HepG2 (cell line): Measurements from ENCODE around the gene AARS1. TPM values are rescaled to one million over a fixed set of nuclear protein-coding genes. Genes with fewer than 3 reads are reported as not detected.

ENCODE experiments used
- ATAC-seq: fragments of 200-7000 bp; cut with Tn5 transposase; 3 replicates; pipeline ENCODE4 v1.9.1; 2020; ENCODE audit warnings: mild to moderate bottlenecking, moderate library complexity
- BruUV-seq: library from RNA; stranded (reverse); fragments of 400-500 nt; replicated peaks from 2 replicates; lab custom pipeline; 2021; lab: Mats Ljungman, UMichigan
- CTCF ChIA-PET: fragments of 300-600 bp; formaldehyde crosslinking; extraction: SDS; loops from one replicate; lab custom pipeline; 2021; ENCODE audit warnings: low total read pairs, inconsistent platforms, low intra/inter-chr PET ratio; lab: Yijun Ruan, JAX
- POLR2A ChIA-PET: fragments of 350-600 bp; sonication (Branson Sonifier 250); formaldehyde crosslinking; loops from one replicate; lab custom pipeline; 2020; ENCODE audit warnings: antibody characterized with exemption, inconsistent platforms; lab: Yijun Ruan, JAX
- DNase-seq: peaks from one replicate; pipeline ENCODE4 v3.0.0-alpha.2; 2015; ENCODE audit warnings: low spot score
- FAIRE-seq: peaks from 3 replicates; lab custom pipeline; 2011; peaks lifted over from hg19 to GRCh38; lab: Jason Lieb, UNC
- H2AFZ ChIP-seq: one replicate; pipeline ENCODE4 v1.6.1; 2011; ENCODE audit warnings: low read length, inconsistent platforms
- H3K27ac ChIP-seq: fragments of 300-600 bp; 3 replicates; pipeline ENCODE4 v1.8.0; 2011; ENCODE audit warnings: mixed run types, mild to moderate bottlenecking, mixed read lengths, low read length, inconsistent platforms; ENCODE audit not compliant: insufficient read depth; ENCODE audit errors: extremely low read length
- H3K27me3 ChIP-seq, 2 experiments: fragments of 200-600 bp in 1 of 2; 2 replicates in 1 of 2; 3 replicates in 1 of 2; pipeline versions ENCODE4 v1.6.0 to v1.8.0; 2011; ENCODE audit warnings: low read length in 2 of 2, mild to moderate bottlenecking in 2 of 2, moderate library complexity in 2 of 2, inconsistent platforms in 1 of 2; ENCODE audit not compliant: insufficient read depth in 2 of 2, control insufficient read depth in 1 of 2
- H3K36me3 ChIP-seq, 2 experiments: fragments of 200-600 bp in 1 of 2; replicated peaks in 1 of 2; 2 replicates in 1 of 2; 3 replicates in 1 of 2; pipeline versions ENCODE4 v1.5.1 to v1.8.0; 2011; ENCODE audit warnings: low read length in 2 of 2, inconsistent platforms in 1 of 2; ENCODE audit not compliant: insufficient read depth in 2 of 2, control insufficient read depth in 1 of 2
- H3K4me1 ChIP-seq: 2 replicates; pipeline ENCODE4 v1.5.1; 2012; ENCODE audit warnings: low read length, inconsistent platforms; ENCODE audit not compliant: insufficient read depth
- H3K4me2 ChIP-seq: 2 replicates; pipeline ENCODE4 v1.6.0; 2011; ENCODE audit warnings: low read depth, low read length, inconsistent platforms
- H3K4me3 ChIP-seq, 3 experiments: fragments of 200-600 bp in 1 of 3; sonication (generic), shearing (Covaris generic) in 1 of 3; replicated peaks in 1 of 3; 2 replicates each; pipeline ENCODE4 v1.5.1; 2011 to 2016; ENCODE audit warnings: low read length in 3 of 3, inconsistent platforms in 2 of 3, low read depth in 2 of 3, mild to moderate bottlenecking in 2 of 3, control low read depth in 1 of 3, mixed read lengths in 1 of 3; ENCODE audit not compliant: insufficient read depth in 1 of 3
- H3K79me2 ChIP-seq: one replicate; pipeline ENCODE4 v1.6.1; 2011; ENCODE audit warnings: low read length, inconsistent platforms; ENCODE audit not compliant: insufficient read depth
- H3K9ac ChIP-seq: 2 replicates; pipeline ENCODE4 v1.6.0; 2011; ENCODE audit warnings: mild to moderate bottlenecking, low read depth, low read length, inconsistent platforms; ENCODE audit not compliant: insufficient read depth
- H3K9me3 ChIP-seq: 2 replicates; pipeline ENCODE4 v1.5.1; 2012; ENCODE audit warnings: mild to moderate bottlenecking, low read length
- H4K20me1 ChIP-seq: 2 replicates; pipeline ENCODE4 v1.6.0; 2011; ENCODE audit warnings: inconsistent platforms, mild to moderate bottlenecking, low read length, moderate library complexity; ENCODE audit not compliant: insufficient read depth
- ELF3 ChIP-seq: IDR thresholded peaks from 2 replicates; pipeline ENCODE4 v1.6.1; 2016; ENCODE audit warnings: missing genetic modification reagents, missing compliant biosample characterization
- GATAD1 ChIP-seq: IDR thresholded peaks from 2 replicates; pipeline ENCODE4 v1.6.1; 2016; ENCODE audit warnings: missing genetic modification reagents, missing compliant biosample characterization
- HOXA9 ChIP-seq: sonication (generic); formaldehyde crosslinking; IDR thresholded peaks from 2 replicates; pipeline ENCODE4 v1.8.1; 2022; ENCODE audit warnings: missing genetic modification reagents, mild to moderate bottlenecking, moderate library complexity, borderline replicate concordance
- KLF6 ChIP-seq: IDR thresholded peaks from 2 replicates; pipeline ENCODE4 v1.8.0; 2016; ENCODE audit warnings: missing biosample characterization, missing genetic modification reagents
- MTA1 ChIP-seq: sonication (generic); formaldehyde crosslinking; IDR thresholded peaks from 2 replicates; pipeline ENCODE4 v1.4.0; 2020; ENCODE audit warnings: missing genetic modification reagents, mild to moderate bottlenecking, borderline replicate concordance
- PPARG ChIP-seq: conservative IDR thresholded peaks from 2 replicates; pipeline ENCODE4 v1.6.1; 2016; ENCODE audit warnings: missing biosample characterization, missing genetic modification reagents
- PRDM15 ChIP-seq: sonication (generic); formaldehyde crosslinking; IDR thresholded peaks from 2 replicates; pipeline ENCODE4 v1.4.0; 2020; ENCODE audit warnings: missing genetic modification reagents
- RAD21 ChIP-seq: fragments of 450-650 bp; formaldehyde crosslinking; IDR thresholded peaks from 2 replicates; pipeline ENCODE4 v1.5.0; 2020; ENCODE audit warnings: mild to moderate bottlenecking
- ZNF431 ChIP-seq: sonication (generic); formaldehyde crosslinking; IDR thresholded peaks from 2 replicates; pipeline ENCODE4 v1.9.0; 2022; ENCODE audit warnings: missing genetic modification reagents, low read depth, mild to moderate bottlenecking, borderline replicate concordance
- WGBS: methylation state at CpG from one replicate; pipeline ENCODE4 v1.1.6; 2017; ENCODE audit warnings: low lambda C conversion rate; 5-methylcytosine and 5-hydroxymethylcytosine counted together
- in situ Hi-C: cut with HindIII; loops from 2 replicates; pipeline ENCODE4 v1.10.0; 2017; ENCODE audit warnings: low pct_unique_long_range_greater_than_20kb; ENCODE audit not compliant: extremely low pct_ligation_motif_present
- intact Hi-C: fragments of 100-400 bp; cut with micrococcal nuclease; formaldehyde crosslinking; loops from one replicate; pipeline ENCODE4 v1.10.0; 2022; ENCODE audit not compliant: unreplicated experiment
- polyA plus RNA-seq, 8 experiments: library from polyadenylated mRNA; depleted of rRNA in 3 of 8; stranded (reverse) in 7 of 8; unstranded in 1 of 8; fragments of >200 nt; fragmentation: Illumina TruSeq in 4 of 8; extraction: Trizol in 4 of 8; gene quantifications; 2 replicates each; pipeline versions ENCODE4 v1.2.1 to v1.2.3, GENCODE V29; 2011 to 2016; ENCODE audit warnings: low read depth in 4 of 8, missing spikeins in 1 of 8, mixed read lengths in 1 of 8; ENCODE audit not compliant: insufficient read depth in 1 of 8
- total RNA-seq, 5 experiments: library from RNA; depleted of rRNA; stranded (reverse); fragments of >200 nt; fragmentation: Illumina TruSeq; extraction: Trizol; gene quantifications; 2 replicates each; pipeline ENCODE4 v1.2.3, GENCODE V29; 2016; ENCODE audit warnings: low read depth in 1 of 5
- TF ChIP-seq, protein P1 (sequence below): sonication (generic); formaldehyde crosslinking; IDR thresholded peaks from 2 replicates; pipeline ENCODE4 v1.5.0; 2020; ENCODE audit warnings: mild to moderate bottlenecking, missing genetic modification reagents, borderline replicate concordance

AARS1 gene
- total and polyA plus RNA-seq, 2 of the 13 experiments (the other 11 are each of a cell fraction or from before 2014, with no cell fraction given) = 107 to 132 TPM

GRCh38 chr16:70252355-70252988, 36.8 kb downstream of the AARS1 start:
- no peaks in the 10 kb centered on the region for H3K27me3 ChIP-seq
- peaks cover 36 to 52% of the 10 kb centered on the region in 2 experiments for H3K36me3 ChIP-seq
- no peak overlapping the region for H3K4me3 ChIP-seq
- peaks cover 19% of the 10 kb centered on the region for H3K79me2 ChIP-seq
- no peak for FAIRE-seq
- CTCF ChIA-PET = interaction anchor here (1.3 to 1.4 kb wide), 2 partner anchors 15 to 87 kb away, joined by 4 to 5 read pairs; no protein-coding TSS in a partner anchor
- no TSS peak for BruUV-seq
- POLR2A ChIA-PET = interaction anchor here (0.7 to 2.5 kb wide), 11 partner anchors 10 to 128 kb away, joined by 3 to 33 read pairs (median 4); partner anchors contain the start of genes AARS1 and DDX19A
- in situ Hi-C loops = loop anchor here (10.0 kb wide), 1 partner anchor 88 kb away; no protein-coding TSS in a partner anchor
- intact Hi-C loops = loop anchor here (5.0 kb wide), 1 partner anchor 100 kb away; no protein-coding TSS in a partner anchor
- peak; percentile 36 for ATAC-seq
- H4K20me1 ChIP-seq = peaks cover 24% of the 10 kb centered on the region
- WGBS = 88% methylated on average over 21 of the region's 21 CpGs
- H3K4me1 ChIP-seq = peaks cover 49% of the 10 kb centered on the region
- H3K4me2 ChIP-seq = no peak overlapping the region
- no peak overlapping the region for H3K9ac ChIP-seq
- no peak for DNase-seq
- no peak overlapping the region for H2AFZ ChIP-seq
- H3K9me3 ChIP-seq = no peaks in the 10 kb centered on the region
- H3K27ac ChIP-seq = no peak overlapping the region
- TF ChIP-seq RAD21 (CRISPR knock-in tag) (peak; percentile 62), PRDM15 (CRISPR knock-in tag) (no peak), PPARG (no peak), HOXA9 (CRISPR knock-in tag) (no peak), ZNF431 (CRISPR knock-in tag) (no peak), ELF3 (CRISPR knock-in tag) (peak; percentile 27; the same call in 1 of the 2 replicates), GATAD1 (0 out of 2 replicates have a peak, but pooled peaks have one; percentile 26), MTA1 (0 out of 2 replicates have a peak, but pooled peaks have one; percentile 35), KLF6 (CRISPR knock-in tag) (no peak)
- TF ChIP-seq, protein P1, sequence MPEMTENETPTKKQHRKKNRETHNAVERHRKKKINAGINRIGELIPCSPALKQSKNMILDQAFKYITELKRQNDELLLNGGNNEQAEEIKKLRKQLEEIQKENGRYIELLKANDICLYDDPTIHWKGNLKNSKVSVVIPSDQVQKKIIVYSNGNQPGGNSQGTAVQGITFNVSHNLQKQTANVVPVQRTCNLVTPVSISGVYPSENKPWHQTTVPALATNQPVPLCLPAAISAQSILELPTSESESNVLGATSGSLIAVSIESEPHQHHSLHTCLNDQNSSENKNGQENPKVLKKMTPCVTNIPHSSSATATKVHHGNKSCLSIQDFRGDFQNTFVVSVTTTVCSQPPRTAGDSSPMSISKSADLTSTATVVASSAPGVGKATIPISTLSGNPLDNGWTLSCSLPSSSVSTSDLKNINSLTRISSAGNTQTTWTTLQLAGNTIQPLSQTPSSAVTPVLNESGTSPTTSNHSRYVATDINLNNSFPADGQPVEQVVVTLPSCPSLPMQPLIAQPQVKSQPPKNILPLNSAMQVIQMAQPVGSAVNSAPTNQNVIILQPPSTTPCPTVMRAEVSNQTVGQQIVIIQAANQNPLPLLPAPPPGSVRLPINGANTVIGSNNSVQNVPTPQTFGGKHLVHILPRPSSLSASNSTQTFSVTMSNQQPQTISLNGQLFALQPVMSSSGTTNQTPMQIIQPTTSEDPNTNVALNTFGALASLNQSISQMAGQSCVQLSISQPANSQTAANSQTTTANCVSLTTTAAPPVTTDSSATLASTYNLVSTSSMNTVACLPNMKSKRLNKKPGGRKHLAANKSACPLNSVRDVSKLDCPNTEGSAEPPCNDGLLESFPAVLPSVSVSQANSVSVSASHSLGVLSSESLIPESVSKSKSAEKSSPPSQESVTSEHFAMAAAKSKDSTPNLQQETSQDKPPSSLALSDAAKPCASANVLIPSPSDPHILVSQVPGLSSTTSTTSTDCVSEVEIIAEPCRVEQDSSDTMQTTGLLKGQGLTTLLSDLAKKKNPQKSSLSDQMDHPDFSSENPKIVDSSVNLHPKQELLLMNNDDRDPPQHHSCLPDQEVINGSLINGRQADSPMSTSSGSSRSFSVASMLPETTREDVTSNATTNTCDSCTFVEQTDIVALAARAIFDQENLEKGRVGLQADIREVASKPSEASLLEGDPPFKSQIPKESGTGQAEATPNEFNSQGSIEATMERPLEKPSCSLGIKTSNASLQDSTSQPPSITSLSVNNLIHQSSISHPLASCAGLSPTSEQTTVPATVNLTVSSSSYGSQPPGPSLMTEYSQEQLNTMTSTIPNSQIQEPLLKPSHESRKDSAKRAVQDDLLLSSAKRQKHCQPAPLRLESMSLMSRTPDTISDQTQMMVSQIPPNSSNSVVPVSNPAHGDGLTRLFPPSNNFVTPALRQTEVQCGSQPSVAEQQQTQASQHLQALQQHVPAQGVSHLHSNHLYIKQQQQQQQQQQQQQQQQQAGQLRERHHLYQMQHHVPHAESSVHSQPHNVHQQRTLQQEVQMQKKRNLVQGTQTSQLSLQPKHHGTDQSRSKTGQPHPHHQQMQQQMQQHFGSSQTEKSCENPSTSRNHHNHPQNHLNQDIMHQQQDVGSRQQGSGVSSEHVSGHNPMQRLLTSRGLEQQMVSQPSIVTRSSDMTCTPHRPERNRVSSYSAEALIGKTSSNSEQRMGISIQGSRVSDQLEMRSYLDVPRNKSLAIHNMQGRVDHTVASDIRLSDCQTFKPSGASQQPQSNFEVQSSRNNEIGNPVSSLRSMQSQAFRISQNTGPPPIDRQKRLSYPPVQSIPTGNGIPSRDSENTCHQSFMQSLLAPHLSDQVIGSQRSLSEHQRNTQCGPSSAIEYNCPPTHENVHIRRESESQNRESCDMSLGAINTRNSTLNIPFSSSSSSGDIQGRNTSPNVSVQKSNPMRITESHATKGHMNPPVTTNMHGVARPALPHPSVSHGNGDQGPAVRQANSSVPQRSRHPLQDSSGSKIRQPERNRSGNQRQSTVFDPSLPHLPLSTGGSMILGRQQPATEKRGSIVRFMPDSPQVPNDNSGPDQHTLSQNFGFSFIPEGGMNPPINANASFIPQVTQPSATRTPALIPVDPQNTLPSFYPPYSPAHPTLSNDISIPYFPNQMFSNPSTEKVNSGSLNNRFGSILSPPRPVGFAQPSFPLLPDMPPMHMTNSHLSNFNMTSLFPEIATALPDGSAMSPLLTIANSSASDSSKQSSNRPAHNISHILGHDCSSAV (CRISPR knock-in tag) = no peak
